ENCODE measurements around the gene MMP13. TPM values are rescaled to one million over a fixed set of nuclear protein-coding genes. Genes with fewer than 3 reads are reported as not detected.

The MMP13 gene
- polyA plus RNA-seq, 2 of the 4 experiments (the other 2 are of a cell fraction) = not detected

DNA sequence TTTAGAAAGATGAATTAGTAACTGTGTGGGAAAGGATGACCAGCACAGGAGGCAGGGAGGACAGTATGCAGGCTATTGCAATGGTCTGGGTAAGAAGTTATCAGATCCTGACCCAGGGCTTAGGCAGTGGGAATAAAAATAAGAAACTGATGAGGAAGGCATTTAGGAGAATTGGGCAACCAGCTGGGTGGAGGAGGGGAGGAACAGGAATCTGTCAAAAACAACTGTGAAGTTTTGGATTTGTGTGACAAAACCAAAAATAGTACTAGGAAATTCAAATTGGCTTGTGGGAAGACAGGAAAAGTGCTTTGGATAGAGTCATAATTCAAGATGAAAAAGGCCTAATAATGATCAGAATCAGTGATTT, 27.9 kb downstream of the MMP13 start:
- Histone ChIP-seq H3K9me3 (no peaks in the 10 kb centered on the region), H3K4me3 (no peak overlapping the region), H3K27ac (no peak overlapping the region), H3K4me1 (no peaks in the 10 kb centered on the region), H3K4me2 (no peak overlapping the region)
- no peak for FAIRE-seq
- TF ChIP-seq HES2 (IDR thresholded peaks at IDR 0.05) = no peak
- no peak for TF ChIP-seq MAFK (IDR thresholded peaks at IDR 0.05; ENCODE audit: partially characterized antibody)
- TF ChIP-seq, protein P1, sequence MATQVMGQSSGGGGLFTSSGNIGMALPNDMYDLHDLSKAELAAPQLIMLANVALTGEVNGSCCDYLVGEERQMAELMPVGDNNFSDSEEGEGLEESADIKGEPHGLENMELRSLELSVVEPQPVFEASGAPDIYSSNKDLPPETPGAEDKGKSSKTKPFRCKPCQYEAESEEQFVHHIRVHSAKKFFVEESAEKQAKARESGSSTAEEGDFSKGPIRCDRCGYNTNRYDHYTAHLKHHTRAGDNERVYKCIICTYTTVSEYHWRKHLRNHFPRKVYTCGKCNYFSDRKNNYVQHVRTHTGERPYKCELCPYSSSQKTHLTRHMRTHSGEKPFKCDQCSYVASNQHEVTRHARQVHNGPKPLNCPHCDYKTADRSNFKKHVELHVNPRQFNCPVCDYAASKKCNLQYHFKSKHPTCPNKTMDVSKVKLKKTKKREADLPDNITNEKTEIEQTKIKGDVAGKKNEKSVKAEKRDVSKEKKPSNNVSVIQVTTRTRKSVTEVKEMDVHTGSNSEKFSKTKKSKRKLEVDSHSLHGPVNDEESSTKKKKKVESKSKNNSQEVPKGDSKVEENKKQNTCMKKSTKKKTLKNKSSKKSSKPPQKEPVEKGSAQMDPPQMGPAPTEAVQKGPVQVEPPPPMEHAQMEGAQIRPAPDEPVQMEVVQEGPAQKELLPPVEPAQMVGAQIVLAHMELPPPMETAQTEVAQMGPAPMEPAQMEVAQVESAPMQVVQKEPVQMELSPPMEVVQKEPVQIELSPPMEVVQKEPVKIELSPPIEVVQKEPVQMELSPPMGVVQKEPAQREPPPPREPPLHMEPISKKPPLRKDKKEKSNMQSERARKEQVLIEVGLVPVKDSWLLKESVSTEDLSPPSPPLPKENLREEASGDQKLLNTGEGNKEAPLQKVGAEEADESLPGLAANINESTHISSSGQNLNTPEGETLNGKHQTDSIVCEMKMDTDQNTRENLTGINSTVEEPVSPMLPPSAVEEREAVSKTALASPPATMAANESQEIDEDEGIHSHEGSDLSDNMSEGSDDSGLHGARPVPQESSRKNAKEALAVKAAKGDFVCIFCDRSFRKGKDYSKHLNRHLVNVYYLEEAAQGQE (IDR thresholded peaks at IDR 0.05) = no peak
- no peak for TF ChIP-seq ZNF302 (CRISPR knock-in tag; IDR thresholded peaks at IDR 0.05)
- no peak for TF ChIP-seq CHD2 (IDR thresholded peaks at IDR 0.05; ENCODE audit: low read length, partially characterized antibody)
- TF ChIP-seq ZFP36 (IDR thresholded peaks at IDR 0.05; ENCODE audit: borderline replicate concordance, partially characterized antibody) = no peak
- TF ChIP-seq, protein P2, sequence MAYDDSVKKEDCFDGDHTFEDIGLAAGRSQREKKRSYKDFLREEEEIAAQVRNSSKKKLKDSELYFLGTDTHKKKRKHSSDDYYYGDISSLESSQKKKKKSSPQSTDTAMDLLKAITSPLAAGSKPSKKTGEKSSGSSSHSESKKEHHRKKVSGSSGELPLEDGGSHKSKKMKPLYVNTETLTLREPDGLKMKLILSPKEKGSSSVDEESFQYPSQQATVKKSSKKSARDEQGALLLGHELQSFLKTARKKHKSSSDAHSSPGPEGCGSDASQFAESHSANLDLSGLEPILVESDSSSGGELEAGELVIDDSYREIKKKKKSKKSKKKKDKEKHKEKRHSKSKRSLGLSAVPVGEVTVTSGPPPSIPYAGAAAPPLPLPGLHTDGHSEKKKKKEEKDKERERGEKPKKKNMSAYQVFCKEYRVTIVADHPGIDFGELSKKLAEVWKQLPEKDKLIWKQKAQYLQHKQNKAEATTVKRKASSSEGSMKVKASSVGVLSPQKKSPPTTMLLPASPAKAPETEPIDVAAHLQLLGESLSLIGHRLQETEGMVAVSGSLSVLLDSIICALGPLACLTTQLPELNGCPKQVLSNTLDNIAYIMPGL (CRISPR knock-in tag; IDR thresholded peaks at IDR 0.05; ENCODE audit: borderline replicate concordance) = no peak
- TF ChIP-seq GATA3 (IDR thresholded peaks at IDR 0.05; ENCODE audit: borderline replicate concordance) = no peak
- TF ChIP-seq ESRRA (IDR thresholded peaks at IDR 0.05; ENCODE audit: borderline replicate concordance, low read length) = no peak
- TF ChIP-seq KDM1A (IDR thresholded peaks at IDR 0.05; ENCODE audit: low read depth) = no peak
- TF ChIP-seq TFCP2L1 (CRISPR knock-in tag; IDR thresholded peaks at IDR 0.05) = no peak
- TF ChIP-seq ATOH8 (CRISPR knock-in tag; IDR thresholded peaks at IDR 0.05; ENCODE audit: low read depth) = no peak
- TF ChIP-seq FOSL2 (IDR thresholded peaks at IDR 0.05) = no peak
- no peak for TF ChIP-seq FOSL2 (CRISPR knock-in tag; IDR thresholded peaks at IDR 0.05)
- no peak for TF ChIP-seq POLR2A (IDR thresholded peaks at IDR 0.05; ENCODE audit: low read length)
- no peak for TF ChIP-seq CEBPB (IDR thresholded peaks at IDR 0.05)
- TF ChIP-seq TP53 (CRISPR knock-in tag; IDR thresholded peaks at IDR 0.05) = no peak
- no peak for DNase-seq (ENCODE audit: low read depth in 1 of 2, low spot score in 1 of 2)
- ChIA-PET POLR2A (no interaction called here), CTCF (interaction anchor here (6.5 kb wide), 1 partner anchor 14 kb away, joined by 38 read pairs; no protein-coding TSS in a partner anchor)
- no peak for ATAC-seq

- Histone ChIP-seq H3K4me2 (no peak overlapping the region), H3K27ac (no peak overlapping the region), H3K4me3 (no peak overlapping the region), H3K4me1 (no peaks in the 10 kb centered on the region), H3K9me3 (no peaks in the 10 kb centered on the region)
- DNase-seq (ENCODE audit: low read depth in 1 of 2, low spot score in 1 of 2) (no peak), FAIRE-seq (no peak), ATAC-seq (no peak)
- WGBS (ENCODE audit: missing lambda C conversion rate) = 69% methylated on average over 6 of the region's 6 CpGs
- POLR2A ChIA-PET = no interaction called here
- TF ChIP-seq PBX3 (IDR thresholded peaks at IDR 0.05) (no peak), CBX8 (IDR thresholded peaks at IDR 0.05) (no peak), USF2 (IDR thresholded peaks at IDR 0.05) (no peak), RAD21 (conservative IDR thresholded peaks at IDR 0.05 in 1 of 2, IDR thresholded peaks at IDR 0.05 in 1 of 2) (no peak), ATOH8 (CRISPR knock-in tag; IDR thresholded peaks at IDR 0.05; ENCODE audit: low read depth) (no peak), HDAC2 (IDR thresholded peaks at IDR 0.05) (no peak), FOSB (CRISPR knock-in tag; IDR thresholded peaks at IDR 0.05) (no peak), EHF (CRISPR knock-in tag; IDR thresholded peaks at IDR 0.05) (no peak), HOXB13 (CRISPR knock-in tag; IDR thresholded peaks at IDR 0.05; ENCODE audit: low read depth) (no peak), ZFP36 (IDR thresholded peaks at IDR 0.05; ENCODE audit: borderline replicate concordance, partially characterized antibody) (no peak), JUN (IDR thresholded peaks at IDR 0.05) (no peak), SMC3 (IDR thresholded peaks at IDR 0.05) (no peak), RNF2 (IDR thresholded peaks at IDR 0.05; ENCODE audit: borderline replicate concordance, low read depth) (no peak), POLR2AphosphoS2 (conservative IDR thresholded peaks at IDR 0.05; ENCODE audit: low read length) (no peak), MAFK (IDR thresholded peaks at IDR 0.05; ENCODE audit: partially characterized antibody) (no peak), CHD2 (IDR thresholded peaks at IDR 0.05; ENCODE audit: low read length, partially characterized antibody) (no peak), KDM1A (IDR thresholded peaks at IDR 0.05; ENCODE audit: low read depth) (no peak)
- CTCF ChIA-PET = interaction anchor here (1.6 to 6.5 kb wide), 3 partner anchors 14 to 119 kb away, joined by 3 to 38 read pairs (median 9); no protein-coding TSS in a partner anchor
Measured at GRCh38 chr11:102926961-102927623, 28.4 kb downstream of the MMP13 start.
